NK-92 (cell line): ENCODE measurements around the gene PAX3.

Source experiments
- DNase-seq: peaks from one replicate; lab custom pipeline; 2025; ENCODE audit not compliant: unreplicated experiment; lab: John Stamatoyannopoulos, UW

PAX3 gene

DNA sequence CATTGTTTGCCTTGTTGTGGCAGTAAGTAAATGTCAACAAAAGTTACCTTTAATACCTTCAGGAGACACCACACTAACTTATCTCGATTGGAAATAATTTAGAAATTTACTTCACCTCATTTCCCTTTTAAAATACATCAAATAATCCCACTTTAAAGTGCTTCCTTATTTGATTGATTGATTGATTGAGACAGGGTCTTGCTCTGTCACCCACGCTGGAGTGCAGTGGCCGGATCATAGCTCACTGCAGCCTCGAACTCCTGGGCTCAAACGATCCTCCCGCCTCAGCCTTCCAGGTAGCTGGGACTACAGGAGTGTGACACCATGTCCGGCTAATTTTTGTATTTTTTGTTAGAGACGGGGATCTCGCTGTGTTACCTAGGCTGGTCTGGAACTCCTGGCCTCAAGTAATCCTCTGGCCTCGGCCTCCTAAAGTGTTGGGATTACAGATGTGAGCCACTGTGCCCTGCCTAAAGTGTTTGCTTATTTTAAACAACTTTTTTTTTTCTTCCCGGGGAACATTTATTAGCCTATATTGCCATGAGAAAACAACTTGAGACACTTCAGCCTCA, 12.0 kb upstream of the PAX3 start:
- DNase-seq = no peak

- DNase-seq = no peak
Measured at GRCh38 chr2:222309766-222310165, 11.0 kb upstream of the PAX3 start.

DNA sequence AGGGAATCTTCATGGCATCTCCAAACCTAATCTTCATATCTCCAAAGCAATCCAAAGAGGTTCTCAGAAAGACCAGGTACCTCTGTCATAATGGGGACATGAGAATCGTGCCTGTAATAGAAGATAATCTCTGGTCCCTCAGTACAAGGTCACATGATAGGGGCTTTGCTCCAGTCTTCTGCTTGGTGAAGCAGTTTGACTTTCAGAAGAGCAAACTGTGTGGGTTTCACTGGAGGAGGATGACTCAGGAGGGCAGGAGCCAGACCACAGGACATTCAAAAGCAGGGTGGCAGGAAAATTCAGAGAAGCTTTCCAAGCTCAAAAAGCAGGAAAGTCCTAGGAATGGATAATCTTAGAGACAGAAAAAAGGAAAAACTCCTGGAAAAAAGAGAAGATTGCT, 10.6 kb upstream of the PAX3 start:
- no peak for DNase-seq

DNA sequence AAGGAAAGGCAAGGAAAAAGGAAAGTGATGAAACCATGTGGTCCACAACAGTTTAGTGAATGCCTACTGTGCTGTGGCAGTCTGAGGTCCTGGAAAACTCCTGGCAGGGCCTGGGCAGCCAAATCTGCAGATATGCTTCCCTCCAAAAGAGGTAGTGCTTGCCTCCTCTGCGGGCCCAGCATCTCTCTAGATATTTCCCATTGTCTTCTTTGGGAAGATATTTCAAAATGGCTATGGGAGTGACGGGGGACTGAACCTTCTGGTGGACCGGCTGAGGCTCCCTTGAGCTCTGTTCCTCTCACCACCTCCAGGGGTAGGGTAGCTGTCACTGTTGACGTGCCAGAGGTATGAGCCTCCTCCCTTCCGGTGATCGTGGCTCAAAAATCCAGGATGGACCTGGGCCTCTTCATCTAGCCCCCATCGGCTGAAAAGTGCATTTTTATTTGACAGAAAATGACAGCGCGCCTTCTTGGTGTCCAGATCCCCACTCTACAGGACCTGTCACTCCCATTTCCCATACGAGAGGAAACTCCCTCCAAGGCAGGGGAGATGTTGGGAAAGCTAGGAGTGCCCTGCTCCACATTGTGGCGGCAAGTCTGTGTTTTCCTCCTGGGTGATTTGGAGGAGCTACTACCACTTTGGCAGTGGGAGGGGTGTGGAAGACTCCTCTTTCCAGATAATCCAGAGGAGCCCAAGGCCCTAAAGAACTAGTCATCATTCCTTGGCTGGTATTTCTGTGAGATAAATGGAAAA, 9.4 kb upstream of the PAX3 start:
- no peak for DNase-seq

DNA sequence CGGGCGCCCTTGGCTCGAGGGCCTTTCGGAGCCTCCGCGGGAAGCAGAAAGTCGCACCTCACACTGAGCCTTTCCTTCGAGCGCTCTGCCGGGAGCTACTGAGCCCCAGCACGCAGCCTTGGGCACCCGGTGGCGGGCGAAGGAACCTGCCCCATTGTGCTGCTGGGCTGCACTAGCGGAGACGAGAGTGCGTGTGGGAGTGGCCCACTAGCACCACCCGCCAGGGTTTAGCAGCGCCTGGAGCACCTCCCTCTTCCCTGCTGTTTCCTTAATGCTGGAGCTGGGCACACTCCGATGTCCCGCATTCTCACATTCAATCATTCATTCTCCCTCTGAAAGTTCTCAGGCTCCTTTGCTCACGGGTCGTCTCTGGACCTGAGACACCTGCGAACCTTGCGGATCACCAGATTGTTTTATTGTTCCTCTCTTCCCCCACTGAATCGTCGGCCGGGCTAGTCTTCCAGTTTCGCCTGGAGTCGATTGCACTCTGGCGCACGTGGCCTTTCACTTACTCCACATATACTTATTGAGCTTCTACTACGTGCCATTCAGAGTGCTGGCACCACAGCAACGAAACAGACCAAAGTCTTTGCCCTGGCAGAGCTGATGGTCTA, 8.5 kb upstream of the PAX3 start:
- no peak for DNase-seq

GRCh38 chr2:222306393-222307142, 7.8 kb upstream of the PAX3 start:
- no peak for DNase-seq

DNA sequence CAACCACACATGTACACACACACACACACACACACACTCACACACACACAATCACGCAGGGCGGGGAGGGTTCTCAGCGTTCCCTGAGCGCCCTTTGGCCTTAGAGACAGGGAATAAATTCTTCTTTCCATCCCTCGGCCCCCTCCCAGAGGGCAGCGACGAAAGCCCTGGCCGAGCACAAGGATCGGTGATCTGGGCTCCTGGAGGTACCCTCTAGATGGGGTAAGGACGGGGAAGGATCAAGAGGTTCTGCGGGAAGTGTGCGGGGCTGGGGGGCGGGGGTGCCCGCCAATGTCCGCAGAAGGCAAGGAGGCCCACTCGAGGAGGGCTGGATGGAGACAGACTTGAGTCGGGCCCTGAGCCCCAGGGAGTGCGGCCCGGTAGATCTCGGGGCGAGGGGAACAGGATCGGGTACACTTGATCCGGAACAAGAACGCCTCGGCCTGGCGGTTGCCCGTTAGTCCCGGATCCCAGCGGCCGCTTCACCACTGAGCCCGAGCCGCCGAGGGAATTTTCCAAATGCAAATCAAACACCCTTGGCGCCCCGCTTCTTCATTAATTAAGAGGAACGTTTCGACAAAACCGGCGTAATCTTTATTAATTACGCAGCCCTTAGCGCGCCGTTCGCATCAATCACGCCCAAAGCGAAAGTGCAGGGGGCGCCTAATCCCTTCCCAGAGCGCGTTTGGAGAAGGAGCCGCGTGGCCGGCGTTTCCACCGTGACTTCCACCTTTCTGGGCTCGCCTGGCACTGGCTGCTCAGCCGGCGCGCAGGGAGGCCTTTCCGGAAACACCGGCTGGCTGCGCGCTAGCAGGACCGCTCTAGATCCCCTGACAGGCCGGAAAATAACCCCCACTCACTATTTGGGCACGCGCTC, 7.0 kb upstream of the PAX3 start:
- DNase-seq = no peak

DNA sequence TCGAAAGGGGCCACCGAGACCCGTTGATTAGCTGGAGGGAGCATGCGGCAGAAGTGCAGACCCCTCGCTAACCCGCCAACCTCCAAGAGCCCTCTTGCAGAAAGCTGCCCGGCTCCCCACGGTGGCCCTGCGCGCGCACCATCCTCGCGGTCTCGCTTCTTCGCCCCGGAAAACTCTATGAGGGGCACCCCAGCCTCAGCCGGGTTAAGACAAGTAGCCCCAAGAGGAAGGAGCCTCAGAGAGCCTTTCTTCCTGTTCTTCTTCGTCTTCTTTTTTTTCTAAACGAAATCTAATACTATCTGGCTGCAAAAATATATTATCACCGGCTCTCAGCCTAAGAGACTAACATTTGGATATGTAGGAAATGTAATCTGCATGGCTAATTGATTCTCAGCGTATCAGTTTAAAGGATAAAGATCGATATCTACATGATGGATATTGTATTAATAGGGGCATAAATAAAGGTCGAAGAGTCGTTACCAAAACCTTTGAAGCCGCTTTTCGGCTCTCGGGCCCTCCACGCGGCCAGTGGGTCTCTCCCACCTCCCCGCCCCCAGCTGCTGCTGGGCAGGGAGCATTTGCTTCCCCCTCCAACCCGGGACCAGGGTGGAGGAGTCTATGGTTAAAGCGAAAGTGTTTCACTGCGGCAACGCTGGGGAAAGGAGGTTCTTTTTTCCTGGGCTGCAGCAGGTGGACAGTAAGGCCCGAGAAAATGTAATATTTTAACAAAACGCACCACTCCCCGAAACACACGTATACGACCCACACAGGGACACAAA, 6.1 kb upstream of the PAX3 start:
- no peak for DNase-seq

GRCh38 chr2:222303828-222304736, 5.3 kb upstream of the PAX3 start:
- no peak for DNase-seq

DNA sequence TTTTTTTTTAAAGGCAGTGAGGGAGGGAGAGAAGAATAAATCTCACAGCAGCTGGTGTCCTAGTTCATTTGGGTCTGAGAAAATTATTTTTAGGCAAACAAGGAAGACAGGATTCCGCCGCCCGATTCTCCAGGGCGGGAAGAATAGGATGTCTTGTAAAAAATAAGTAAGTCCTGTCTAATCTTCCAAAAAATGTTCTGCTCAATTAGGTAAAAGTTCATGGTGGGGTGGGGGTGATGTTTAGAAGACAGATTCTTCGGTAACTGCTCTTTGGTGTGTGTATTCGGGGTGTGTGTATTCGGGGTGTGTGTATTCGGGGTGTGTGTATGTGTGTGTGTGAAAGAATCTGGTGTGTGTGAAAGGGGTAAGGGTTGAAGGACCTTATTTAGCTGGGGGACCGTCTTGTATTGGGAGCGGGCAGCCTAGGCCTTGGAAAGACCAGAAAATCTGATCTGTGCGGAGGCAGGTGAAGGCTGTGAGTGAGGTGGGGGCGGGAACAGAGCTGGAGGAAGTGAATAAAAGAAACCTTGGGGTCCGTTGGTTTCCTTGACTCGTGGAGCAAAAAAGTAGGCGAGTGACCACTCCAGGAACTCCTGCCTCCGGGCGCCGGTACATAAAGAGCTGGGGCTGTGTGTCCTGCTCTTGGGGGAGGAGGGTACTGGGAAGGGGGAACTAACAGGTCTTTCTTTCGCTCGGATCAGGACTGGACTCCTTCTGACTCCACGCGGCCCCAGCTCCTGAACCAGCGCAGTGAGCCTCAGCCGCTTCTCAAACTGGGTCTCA, 4.4 kb upstream of the PAX3 start:
- DNase-seq = no peak

DNA sequence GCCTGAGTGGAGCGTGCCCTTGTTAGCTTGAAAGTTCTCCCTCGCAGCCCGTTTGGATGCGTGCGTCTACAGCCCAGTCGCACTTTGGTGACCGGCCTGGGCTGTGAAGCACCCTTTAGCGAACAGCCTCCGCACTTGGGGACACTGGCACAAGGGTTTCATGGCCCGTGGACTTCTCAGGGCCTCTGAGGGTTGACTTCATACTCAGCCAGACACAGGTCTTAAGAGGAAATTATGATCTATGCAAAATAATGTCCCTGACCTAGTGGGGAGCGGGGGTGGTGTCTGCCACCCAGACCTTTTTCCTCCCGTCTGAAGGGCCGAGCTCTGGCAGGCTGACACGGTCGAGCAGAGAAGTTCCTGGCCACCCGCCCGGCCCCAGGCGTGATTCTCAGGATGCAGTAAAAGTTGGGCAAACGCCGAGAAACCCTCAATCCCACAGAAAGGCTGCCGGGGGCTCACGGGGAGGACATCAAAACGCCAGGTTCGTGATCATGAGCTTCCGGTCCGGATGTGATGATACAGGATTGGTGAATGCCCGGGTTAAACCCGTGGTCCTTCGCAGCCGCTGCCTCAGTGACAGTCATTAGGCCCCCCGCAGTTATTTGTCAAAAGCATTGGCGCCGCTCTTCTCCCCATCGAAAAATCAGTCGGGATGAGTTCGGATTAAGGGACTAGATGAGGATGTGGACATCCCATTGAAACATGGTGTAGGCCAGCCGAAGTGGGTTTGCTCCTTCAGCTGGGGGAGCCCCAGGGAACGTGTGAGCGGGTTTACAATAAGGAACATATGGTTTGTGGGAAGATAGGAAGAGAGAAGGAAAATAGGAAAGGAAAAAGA, 3.6 kb upstream of the PAX3 start:
- DNase-seq = no peak

GRCh38 chr2:222301796-222302118, 3.0 kb upstream of the PAX3 start:
- DNase-seq = no peak

GRCh38 chr2:222301053-222301795, 2.4 kb upstream of the PAX3 start:
- DNase-seq = no peak

DNA sequence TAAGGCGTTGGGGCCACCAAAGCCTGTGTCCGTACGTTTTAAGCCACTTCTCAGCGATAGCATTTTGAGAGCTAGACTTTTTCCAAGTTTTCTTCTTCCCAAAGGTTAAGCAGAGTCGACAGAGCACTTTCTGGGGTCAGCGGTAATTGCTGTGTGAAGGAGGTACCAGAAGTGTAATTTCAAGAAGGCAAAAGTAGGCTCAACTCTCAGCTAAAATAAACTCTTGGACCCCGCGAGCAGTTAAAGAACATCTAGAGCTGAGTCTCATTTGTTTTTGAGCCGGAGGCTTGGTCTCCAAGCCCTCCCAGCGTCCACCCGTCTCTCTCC, 1.9 kb upstream of the PAX3 start:
- no peak for DNase-seq

DNA sequence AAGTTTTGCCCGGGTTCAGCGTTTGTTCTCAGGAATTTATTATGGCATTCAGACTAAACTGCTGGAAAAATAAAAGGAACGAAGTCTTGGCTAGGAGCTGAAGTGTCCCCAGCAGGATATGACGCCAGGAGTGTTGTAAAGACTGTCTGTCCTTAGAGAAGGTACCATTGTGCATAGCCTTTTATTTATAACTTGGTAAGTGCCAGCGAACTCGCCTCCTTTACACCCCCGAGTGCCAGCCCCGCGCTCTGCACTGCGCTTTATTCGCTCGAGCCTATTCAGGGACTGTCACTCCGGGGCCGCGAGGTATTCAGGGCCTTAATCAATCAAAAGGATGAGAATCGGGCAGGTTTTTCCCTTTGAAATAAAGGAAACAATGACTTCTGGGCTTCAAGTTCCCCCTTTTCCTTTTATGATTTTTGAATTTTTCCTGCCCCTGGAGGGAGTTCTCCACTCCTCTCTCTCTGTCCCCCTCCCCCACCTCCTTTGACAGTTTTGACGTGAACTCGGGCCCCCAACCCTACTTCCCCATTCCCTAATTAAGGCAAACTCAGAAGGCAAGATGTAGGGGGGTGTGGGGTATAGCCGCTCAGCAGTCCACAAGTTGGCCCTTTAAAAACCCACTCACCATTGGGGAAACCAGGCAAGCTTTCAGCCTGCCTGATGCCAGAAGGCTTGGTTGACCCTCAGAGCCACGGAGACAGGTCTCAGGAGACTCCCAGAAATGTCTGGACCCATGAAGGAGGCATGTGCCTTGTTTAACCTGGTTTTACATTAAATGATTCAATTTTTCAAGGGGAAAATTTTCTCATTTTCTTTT, 1.3 kb upstream of the PAX3 start:
- no peak for DNase-seq

DNA sequence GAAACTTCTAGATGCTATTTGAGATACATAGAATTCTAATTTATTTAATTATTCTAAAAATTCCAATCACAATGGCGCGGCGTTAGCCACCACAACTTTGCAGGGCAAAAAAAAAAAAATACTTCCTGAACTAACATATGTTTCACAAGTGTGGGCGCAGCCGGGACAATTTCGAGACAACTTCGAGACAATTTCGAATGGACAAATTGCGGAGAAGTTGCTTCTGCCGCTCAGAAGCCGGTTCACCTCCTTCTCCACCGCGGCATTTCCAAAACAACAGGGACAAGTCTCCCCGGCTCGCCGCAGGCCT, 842 bp downstream of the PAX3 start:
- no peak for DNase-seq

GRCh38 chr2:222297600-222297935, 1.2 kb downstream of the PAX3 start:
- DNase-seq = no peak
